ENCODE data around the gene TRIOBP.

DNA sequence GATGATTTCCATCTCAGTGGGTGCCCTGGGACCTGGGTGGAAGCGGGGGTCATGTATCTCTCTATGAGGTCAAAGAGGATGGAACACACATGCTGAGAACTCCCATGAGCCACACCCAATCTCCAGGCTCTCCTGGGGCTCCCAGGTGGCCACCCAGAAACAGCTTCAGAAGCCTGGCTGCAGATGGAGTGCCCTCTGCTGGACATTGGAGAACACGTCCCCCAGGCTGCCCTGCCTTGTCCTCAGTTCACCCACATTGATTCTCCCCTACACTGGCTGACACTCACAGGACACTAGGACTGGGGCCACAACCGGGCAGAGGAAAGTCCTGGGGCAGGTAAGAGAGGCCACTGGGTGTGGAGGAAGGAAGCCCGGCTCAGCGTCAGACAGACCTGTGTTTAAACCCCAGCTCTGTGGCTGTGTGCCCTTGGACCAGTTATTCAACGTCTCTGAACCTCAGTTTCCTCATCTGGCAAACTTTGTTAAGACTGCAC, 15.2 kb upstream of the TRIOBP start:
- TF ChIP-seq, protein P1, sequence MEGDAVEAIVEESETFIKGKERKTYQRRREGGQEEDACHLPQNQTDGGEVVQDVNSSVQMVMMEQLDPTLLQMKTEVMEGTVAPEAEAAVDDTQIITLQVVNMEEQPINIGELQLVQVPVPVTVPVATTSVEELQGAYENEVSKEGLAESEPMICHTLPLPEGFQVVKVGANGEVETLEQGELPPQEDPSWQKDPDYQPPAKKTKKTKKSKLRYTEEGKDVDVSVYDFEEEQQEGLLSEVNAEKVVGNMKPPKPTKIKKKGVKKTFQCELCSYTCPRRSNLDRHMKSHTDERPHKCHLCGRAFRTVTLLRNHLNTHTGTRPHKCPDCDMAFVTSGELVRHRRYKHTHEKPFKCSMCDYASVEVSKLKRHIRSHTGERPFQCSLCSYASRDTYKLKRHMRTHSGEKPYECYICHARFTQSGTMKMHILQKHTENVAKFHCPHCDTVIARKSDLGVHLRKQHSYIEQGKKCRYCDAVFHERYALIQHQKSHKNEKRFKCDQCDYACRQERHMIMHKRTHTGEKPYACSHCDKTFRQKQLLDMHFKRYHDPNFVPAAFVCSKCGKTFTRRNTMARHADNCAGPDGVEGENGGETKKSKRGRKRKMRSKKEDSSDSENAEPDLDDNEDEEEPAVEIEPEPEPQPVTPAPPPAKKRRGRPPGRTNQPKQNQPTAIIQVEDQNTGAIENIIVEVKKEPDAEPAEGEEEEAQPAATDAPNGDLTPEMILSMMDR (conservative IDR thresholded peaks at IDR 0.05), result peak; percentile 92
- no peak for TF ChIP-seq ZFX (IDR thresholded peaks at IDR 0.05)
